DOHH2 (cell line): ENCODE results near the gene C11orf54.
A peak's percentile ranks its signal among the peaks of the same experiment; 100 is the strongest.

Source experiments
- H3F3A ChIP-seq: fragments of 200-600 bp; sonication (generic), shearing (Covaris generic); 2 replicates; pipeline ENCODE4 v1.6.0; 2016; ENCODE audit warnings: antibody characterized with exemption, mild to moderate bottlenecking; ENCODE audit not compliant: control insufficient read depth, insufficient read depth
- H3K27ac ChIP-seq: fragments of 200-600 bp; sonication (generic); 2 replicates; pipeline ENCODE4 v1.5.1; 2014; ENCODE audit warnings: low read depth, mild to moderate bottlenecking, low read length, moderate library complexity
- H3K27me3 ChIP-seq: fragments of 200-600 bp; sonication (generic); 2 replicates; pipeline ENCODE4 v1.6.1; 2014; ENCODE audit warnings: mild to moderate bottlenecking, low read length, mixed read lengths; ENCODE audit not compliant: control insufficient read depth
- H3K36me3 ChIP-seq: fragments of 200-600 bp; sonication (generic); 2 replicates; pipeline ENCODE4 v1.6.1; 2014; ENCODE audit warnings: mild to moderate bottlenecking, low read length, moderate library complexity, mixed read lengths; ENCODE audit not compliant: control insufficient read depth
- H3K4me1 ChIP-seq: fragments of 200-600 bp; sonication (generic); 2 replicates; pipeline ENCODE4 v1.6.1; 2014; ENCODE audit warnings: mild to moderate bottlenecking, low read length, mixed read lengths; ENCODE audit not compliant: control insufficient read depth
- H3K4me2 ChIP-seq: fragments of 200-600 bp; sonication (generic); 2 replicates; pipeline ENCODE4 v1.6.0; 2014; ENCODE audit warnings: mild to moderate bottlenecking, low read length, moderate library complexity
- H3K4me3 ChIP-seq: fragments of 200-600 bp; sonication (generic); 2 replicates; pipeline ENCODE4 v1.5.1; 2014; ENCODE audit warnings: mild to moderate bottlenecking, low read length, mixed read lengths
- H3K79me2 ChIP-seq: fragments of 200-600 bp; sonication (generic); 2 replicates; pipeline ENCODE4 v1.6.1; 2014; ENCODE audit warnings: mild to moderate bottlenecking, low read length, mixed read lengths; ENCODE audit not compliant: control insufficient read depth
- H3K9me2 ChIP-seq: fragments of 200-600 bp; sonication (generic); replicated peaks from 2 replicates; pipeline ENCODE4 v1.6.1; 2014; ENCODE audit warnings: mild to moderate bottlenecking, low read length, mixed read lengths; ENCODE audit not compliant: control insufficient read depth
- H3K9me3 ChIP-seq: fragments of 200-600 bp; sonication (generic); 2 replicates; pipeline ENCODE4 v1.6.1; 2014; ENCODE audit warnings: antibody characterized with exemption, low read length, mixed read lengths; ENCODE audit not compliant: control insufficient read depth, insufficient read depth
- H4K20me1 ChIP-seq: fragments of 200-600 bp; sonication (generic); 2 replicates; pipeline ENCODE4 v1.6.0; 2014; ENCODE audit warnings: low read depth, mild to moderate bottlenecking, antibody characterized with exemption, low read length, moderate library complexity; ENCODE audit not compliant: control insufficient read depth, insufficient read depth
- EZH2phosphoT487 ChIP-seq: fragments of 200-600 bp; sonication (generic); IDR thresholded peaks from 2 replicates; pipeline ENCODE4 v1.6.1; 2017; ENCODE audit warnings: borderline replicate concordance, mild to moderate bottlenecking, antibody characterized with exemption, low read length, moderate library complexity, mixed read lengths
- TF ChIP-seq, protein P1 (sequence below): fragments of 200-600 bp; sonication (generic); IDR thresholded peaks from one replicate; pipeline ENCODE4 v1.5.1; 2014; ENCODE audit warnings: antibody characterized with exemption, mild to moderate bottlenecking, low read depth, low read length; ENCODE audit not compliant: poor library complexity, severe bottlenecking

C11orf54 gene

DNA sequence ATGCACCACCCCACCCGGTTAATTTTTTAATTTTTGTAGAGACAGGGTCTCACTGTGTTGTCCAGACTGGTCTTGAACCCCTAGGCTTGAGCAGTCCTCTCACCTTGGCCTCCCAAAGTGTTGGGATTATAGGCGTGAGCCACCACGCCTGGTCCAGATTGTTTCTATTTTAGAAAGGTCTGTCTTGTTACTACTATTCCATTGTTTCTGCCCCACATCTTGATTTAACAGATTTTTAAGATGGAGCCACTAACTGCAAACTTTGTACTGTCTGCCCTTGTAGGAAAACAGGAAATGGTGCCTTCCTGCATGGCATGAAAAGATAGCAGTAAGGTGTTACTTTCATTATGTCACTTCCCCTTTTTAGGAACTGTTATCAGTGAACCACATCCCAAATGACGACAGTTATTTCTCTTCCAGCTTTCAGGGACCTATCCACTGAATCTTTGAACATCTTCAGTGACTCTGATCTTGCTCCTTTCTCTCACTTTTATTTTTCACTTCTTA lies 23.4 kb upstream of the C11orf54 start:
- H3K9me2 ChIP-seq, result no peaks in the 10 kb centered on the region
- H4K20me1 ChIP-seq, result no peaks in the 10 kb centered on the region
- peaks cover 5% of the 10 kb centered on the region for H3F3A ChIP-seq
- peaks cover 21% of the 10 kb centered on the region for H3K4me1 ChIP-seq
- peak overlapping the region; percentile 41 for H3K4me3 ChIP-seq
- TF ChIP-seq EZH2phosphoT487, result no peak
- TF ChIP-seq, protein P1, sequence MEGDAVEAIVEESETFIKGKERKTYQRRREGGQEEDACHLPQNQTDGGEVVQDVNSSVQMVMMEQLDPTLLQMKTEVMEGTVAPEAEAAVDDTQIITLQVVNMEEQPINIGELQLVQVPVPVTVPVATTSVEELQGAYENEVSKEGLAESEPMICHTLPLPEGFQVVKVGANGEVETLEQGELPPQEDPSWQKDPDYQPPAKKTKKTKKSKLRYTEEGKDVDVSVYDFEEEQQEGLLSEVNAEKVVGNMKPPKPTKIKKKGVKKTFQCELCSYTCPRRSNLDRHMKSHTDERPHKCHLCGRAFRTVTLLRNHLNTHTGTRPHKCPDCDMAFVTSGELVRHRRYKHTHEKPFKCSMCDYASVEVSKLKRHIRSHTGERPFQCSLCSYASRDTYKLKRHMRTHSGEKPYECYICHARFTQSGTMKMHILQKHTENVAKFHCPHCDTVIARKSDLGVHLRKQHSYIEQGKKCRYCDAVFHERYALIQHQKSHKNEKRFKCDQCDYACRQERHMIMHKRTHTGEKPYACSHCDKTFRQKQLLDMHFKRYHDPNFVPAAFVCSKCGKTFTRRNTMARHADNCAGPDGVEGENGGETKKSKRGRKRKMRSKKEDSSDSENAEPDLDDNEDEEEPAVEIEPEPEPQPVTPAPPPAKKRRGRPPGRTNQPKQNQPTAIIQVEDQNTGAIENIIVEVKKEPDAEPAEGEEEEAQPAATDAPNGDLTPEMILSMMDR, result no peak
- H3K9me3 ChIP-seq, result no peaks in the 10 kb centered on the region
- H3K4me2 ChIP-seq, result peak overlapping the region; percentile 61
- peak overlapping the region; percentile 46 for H3K27ac ChIP-seq
- H3K79me2 ChIP-seq, result peaks cover 14% of the 10 kb centered on the region
- H3K36me3 ChIP-seq, result peaks cover 86% of the 10 kb centered on the region
- no peaks in the 10 kb centered on the region for H3K27me3 ChIP-seq

DNA sequence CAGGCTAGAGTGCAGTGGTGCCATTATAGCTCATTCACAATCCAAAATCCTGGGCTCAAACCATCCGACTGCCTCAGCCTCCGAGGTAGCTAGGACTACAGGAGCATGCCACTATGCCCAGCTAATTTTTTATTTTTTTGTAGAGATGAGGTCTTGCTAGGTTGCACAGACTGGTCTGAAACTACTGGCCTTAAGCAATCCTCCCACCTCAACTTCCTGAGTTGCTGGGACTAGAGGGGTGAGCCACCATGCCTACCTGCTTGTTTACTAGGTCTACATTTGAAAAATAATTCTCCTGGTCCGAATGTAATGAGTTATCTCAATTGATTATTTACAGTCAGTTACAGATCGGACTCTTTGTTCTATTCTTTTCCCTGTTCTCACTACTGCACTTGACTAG lies 22.2 kb upstream of the C11orf54 start:
- TF ChIP-seq, protein P1, result no peak
- no peak for TF ChIP-seq EZH2phosphoT487
- Histone ChIP-seq H3K79me2 (peaks cover 12% of the 10 kb centered on the region), H3K36me3 (peaks cover 84% of the 10 kb centered on the region), H3F3A (peaks cover 16% of the 10 kb centered on the region), H3K9me2 (no peaks in the 10 kb centered on the region), H4K20me1 (no peaks in the 10 kb centered on the region), H3K27me3 (no peaks in the 10 kb centered on the region), H3K9me3 (no peaks in the 10 kb centered on the region), H3K27ac (no peak overlapping the region), H3K4me3 (no peak overlapping the region), H3K4me1 (peaks cover 21% of the 10 kb centered on the region), H3K4me2 (no peak overlapping the region)

DNA sequence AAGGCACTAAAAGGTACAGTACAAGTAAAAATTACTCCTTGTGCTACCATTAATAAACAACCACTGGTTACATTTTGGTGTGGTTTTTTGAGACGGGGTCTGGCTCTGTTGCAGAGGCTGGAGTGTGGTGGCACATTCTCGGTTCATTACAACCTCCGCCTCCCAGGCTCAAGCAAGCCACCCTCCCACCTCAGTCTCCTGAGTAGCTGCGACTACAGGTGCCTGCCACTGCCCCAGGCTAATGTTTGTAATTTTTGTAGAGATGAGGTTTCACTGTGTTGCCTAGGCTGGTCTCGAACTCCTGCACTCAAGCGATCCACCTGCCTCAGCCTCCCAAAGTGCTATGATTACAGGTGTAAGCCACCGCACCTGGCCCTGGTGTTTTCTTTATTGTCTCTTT lies 20.9 kb upstream of the C11orf54 start:
- TF ChIP-seq, protein P1, result no peak
- TF ChIP-seq EZH2phosphoT487, result no peak
- Histone ChIP-seq H3K27me3 (no peaks in the 10 kb centered on the region), H3F3A (peaks cover 21% of the 10 kb centered on the region), H3K79me2 (peaks cover 12% of the 10 kb centered on the region), H3K9me3 (no peaks in the 10 kb centered on the region), H3K4me2 (no peak overlapping the region), H3K9me2 (no peaks in the 10 kb centered on the region), H3K4me1 (peaks cover 21% of the 10 kb centered on the region), H4K20me1 (no peaks in the 10 kb centered on the region), H3K4me3 (no peak overlapping the region), H3K27ac (no peak overlapping the region), H3K36me3 (peaks cover 79% of the 10 kb centered on the region)
